ENCODE measurements around the gene VPS13D.
A peak's percentile ranks its signal among the peaks of the same experiment; 100 is the strongest.
"Not testable (repeated sequence)": the region's sequence is repeated elsewhere in the genome, so short reads cannot be mapped to it uniquely, and the experiment has no call there.

The VPS13D gene

DNA sequence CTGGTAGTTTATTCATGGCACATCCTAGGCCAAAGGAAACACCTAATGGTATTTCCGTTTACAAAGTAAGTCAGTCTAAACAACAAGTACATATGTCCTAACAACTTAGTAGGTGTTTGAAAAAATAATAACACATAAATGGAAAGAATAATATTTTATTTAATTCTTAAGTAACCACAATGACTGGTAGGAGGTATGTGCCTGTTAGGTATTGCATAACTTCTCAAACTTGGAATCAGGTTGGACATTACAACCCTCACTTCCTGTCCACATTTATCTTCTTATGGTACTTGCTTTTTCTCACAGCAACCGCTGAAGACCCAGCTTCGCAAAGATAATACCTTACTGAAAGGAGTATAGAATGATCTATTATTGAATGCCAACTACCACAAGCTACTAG lies 64.2 kb downstream of the VPS13D start:
- no peak for DNase-seq (ENCODE audit: low read depth)

DNA sequence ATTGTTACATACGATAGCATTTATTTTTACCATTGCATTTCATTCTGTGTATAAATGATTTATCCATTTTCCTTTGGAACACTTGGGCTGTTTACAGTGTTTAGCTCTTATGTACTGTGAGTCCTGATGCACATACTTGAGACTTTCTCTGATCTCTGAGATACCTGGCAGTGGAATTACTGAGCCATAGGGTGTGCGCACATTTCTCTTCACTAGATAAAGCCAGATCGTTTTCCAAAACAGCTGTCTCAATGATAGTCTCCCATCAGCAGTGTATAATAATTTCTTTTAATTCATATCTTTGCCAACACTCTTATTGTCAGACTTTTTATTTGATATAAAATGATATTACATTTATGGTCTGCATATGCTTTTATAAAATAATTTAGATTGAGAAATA lies 66.2 kb downstream of the VPS13D start:
- no peak for DNase-seq (ENCODE audit: low read depth)

DNA sequence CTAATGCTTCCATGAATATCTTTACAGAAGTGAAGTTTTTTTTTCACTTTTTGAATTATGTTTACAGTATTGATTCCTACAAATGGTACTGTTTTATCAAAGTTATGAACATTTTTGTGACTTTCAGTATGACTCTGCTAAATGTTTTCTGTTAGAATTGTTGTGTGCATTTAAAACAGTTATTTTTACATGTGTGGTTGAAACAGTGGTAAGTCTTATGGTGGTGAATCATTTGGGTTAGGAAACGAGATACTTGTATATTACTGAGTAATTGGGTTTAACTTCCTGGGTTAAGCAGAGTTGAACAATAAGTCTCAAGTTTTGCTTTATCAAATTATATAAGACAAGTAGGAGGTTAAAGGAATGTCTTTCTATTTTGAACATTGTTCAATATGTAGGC lies 66.8 kb downstream of the VPS13D start:
- DNase-seq (ENCODE audit: low read depth): peak; percentile 83

DNA sequence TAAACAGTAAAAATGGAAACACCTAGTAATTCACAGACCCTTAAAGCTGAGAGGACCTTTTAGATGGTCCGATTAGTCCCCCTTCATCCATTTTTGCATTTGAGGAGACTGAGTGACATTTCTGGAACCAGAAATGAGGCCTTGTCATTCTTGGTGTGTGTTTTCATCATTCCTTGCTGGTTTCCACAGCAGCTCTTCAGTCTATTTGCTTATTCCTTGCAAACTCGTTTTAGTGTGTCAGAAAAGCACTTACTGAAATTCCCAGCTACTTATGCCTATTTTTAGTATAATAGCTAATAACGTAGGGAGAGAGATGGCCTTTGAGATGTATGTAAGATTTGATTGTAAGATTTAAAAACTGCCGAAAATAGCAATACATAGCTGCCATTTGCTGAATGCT lies 70.9 kb downstream of the VPS13D start:
- no peak for DNase-seq (ENCODE audit: low read depth)

DNA sequence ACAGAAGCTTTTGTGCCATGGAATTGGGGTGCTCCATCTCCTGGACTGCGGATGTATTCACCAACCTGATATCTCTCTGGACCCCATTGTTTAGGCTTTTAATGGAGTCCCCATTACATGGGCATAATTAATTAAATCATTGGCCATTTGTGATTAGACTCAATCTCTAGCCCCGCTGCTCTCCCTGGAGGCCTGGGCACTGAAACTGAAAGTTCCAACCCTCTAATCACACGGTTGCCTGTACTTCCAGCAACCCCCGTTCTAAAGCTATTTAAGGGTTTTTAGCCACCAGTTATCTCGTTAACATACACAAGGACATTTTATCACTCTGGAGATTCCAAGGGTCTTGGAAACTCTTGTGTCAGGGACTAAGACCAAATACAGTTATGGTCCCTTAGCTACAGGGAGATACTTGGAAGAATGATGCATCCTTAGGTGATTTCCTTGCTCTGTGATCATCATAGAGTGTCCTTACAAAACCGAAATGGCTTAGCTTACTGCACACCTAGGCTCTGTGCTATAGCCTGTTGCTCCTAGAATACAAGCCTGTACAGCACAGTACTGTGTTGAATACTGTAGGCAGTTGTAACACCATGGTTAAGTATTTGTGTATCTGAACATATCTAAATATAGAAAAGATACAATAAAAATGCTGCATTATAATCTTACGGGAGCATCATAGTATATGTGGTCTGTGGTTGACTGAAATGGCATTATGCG lies 71.8 kb downstream of the VPS13D start:
- DNase-seq (ENCODE audit: low read depth): no peak

DNA sequence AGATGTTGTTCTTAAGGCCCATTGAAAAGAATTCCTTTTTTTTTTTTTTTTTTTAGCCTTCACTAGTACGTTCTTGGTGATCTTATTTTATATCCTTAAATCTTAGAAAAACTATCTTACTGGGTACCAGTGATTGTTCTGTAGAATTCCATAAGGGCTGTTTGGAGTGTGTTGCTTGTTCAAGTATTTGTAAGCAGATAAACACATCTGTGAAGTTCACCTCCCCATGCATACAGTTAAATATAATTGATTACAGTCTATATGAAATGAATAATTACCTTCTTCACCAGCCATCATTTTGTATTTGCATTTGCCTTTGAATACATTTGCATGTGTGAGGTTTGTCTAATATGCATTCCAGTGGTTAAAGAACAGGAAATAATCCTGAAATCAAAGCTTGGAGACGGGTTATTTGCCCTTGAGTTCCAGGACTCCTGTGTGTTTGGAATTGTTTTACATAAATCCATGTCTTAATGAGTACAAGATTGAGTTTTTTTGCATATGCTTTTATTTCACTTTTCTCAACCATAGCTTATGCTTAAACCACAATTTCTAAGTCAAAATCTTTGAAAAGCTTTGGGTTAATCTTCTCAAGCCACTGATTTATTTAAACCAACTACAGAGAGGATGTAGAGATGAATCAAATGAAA lies 73.1 kb downstream of the VPS13D start:
- DNase-seq (ENCODE audit: low read depth): no peak

DNA sequence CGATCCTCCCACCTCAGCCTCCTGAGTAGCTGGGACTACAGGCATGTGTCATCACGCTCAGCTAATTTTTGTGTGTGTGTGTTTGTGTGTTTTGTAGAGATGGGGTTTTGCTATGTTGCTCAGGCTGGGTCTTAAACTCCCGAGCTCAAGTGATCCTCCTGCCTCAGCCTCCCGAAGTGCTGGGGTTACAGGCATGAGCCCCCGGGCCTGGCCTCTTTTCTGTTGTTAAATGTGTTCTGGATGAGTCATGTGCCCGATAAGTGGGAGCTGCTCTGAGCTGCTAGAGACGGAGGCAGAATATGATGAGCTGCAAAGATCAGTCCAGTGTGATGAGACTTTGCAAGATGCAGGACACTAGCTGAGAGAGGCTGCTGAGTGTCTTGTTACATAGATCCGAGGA lies 75.5 kb downstream of the VPS13D start:
- DNase-seq (ENCODE audit: low read depth): no peak

DNA sequence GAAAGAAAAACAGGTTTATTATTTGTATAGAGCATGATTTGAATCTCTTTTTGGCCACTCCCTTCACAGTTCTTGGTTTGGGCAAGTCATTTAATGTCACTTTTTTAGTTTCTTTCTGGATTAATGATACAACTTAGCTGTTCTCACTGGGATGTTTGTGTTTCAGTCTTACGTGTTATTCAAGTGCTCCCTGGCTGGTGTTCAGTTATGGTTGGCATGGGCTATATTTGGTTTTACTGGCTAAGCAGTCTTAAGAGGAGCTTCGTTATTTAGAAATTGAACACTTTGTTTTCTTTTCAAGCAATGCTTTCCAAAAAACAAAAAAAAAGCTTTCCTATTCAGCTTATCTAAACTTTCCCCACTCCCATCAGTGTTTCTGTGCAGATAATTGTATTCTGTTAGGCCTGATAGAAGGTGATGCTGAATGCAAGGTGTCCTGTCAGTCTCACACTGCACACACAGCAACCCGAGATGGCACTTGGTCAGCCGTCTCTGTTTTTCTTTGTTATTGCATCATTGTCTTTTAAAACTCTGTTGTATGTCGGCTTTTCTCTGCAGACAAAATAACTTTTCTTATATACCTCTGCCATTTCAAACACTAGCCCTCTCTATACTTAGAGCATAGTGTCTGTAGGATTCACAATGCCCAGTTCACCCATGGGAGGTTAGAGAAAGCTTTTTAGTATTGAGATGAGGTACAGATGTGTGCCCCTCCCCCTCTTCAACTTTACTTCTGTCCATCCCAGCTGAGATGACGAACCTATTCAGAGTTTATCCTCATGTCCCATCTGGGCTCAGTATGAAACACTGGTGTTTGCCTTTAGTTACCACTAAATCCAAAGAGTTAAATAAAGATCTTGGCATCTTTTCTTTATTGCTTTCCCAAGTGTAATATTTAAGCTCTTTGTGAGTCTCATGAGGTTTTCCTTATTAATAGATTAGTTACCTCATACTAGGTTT lies 80.2 kb downstream of the VPS13D start:
- DNase-seq (ENCODE audit: low read depth): no peak

DNA sequence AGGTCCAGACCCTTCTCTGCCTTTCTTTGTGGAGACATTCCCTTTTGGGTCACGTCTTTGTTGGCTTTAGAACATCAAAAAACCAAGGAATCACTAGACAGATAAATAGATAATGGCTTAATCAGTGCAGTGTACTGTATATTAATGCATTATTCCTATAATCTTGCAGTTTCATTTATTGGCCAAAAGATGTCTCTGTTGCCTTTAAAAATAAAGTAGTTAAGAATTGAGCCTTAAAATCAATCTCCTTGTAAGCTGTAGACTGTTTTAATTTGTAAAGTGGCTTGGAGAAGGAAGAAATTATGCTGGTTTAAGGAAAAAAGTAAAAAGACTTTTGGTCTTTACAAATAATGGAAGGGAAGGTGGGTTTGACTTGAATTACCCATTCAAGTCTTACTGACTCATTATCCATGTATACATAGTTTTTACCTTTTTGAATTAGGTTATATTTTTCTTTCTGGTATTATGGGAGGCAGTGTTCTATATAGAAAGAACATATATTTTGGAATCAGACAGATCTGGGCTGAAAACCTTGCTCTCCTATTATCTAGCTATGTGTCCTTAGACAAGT lies 84.6 kb downstream of the VPS13D start:
- DNase-seq (ENCODE audit: low read depth): no peak

DNA sequence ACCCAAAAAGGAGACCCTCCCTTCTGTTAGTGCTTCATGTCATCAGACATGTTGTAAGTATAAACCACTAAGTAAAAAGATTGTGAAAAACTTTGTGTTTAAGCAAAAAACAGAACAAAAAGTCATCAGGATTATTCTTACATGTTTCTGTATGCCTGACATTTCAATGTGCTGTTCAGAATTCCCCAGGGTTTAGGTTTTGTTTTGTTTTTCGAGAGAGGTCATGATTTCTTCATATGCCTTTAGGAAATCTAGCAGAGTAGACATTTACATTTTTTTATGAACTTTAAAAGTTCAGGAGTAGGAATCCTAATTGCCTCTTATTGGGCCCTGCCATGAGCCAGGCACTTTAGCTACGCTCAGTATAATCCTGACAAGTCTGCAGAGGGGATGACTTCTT lies 85.3 kb downstream of the VPS13D start:
- DNase-seq (ENCODE audit: low read depth): no peak

DNA sequence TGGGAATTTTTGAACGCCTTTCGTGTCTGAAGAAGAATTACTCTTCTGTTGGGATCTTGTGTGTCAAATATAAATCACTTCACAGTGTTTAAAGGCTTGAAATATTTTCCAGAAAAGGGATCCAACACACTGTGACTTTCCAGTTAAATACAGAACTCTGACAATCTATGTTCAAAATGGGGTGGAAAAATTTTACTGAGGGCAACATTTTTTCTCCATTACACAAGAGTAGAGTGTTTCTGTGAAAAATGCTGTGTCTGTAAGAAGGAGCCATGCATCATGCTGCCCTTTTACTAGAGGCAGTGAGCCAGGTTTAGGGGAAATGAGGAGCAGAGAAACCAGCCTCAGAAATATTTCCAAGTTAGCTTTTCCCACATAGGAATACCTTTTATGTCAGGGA lies 86.5 kb downstream of the VPS13D start:
- DNase-seq (ENCODE audit: low read depth): no peak

DNA sequence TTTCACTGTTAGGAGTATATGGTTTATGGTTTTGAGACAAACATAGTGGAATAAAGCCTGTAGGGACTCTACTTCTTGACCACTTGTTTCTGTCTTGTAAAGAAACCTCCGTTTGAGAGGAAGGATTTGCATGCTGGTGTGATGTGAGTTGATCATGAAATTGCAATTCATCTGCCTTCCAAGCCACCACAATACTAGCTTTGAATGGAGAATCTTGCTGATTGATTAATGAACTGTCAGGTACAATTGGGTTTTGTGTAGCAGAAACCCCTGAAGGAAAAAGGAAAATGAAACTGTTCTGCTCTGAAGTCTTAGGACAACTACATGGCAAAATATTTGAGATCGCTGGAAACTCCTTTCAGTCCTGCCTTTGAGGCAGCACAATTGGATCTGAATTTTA lies 90.7 kb downstream of the VPS13D start:
- no peak for DNase-seq (ENCODE audit: low read depth)

DNA sequence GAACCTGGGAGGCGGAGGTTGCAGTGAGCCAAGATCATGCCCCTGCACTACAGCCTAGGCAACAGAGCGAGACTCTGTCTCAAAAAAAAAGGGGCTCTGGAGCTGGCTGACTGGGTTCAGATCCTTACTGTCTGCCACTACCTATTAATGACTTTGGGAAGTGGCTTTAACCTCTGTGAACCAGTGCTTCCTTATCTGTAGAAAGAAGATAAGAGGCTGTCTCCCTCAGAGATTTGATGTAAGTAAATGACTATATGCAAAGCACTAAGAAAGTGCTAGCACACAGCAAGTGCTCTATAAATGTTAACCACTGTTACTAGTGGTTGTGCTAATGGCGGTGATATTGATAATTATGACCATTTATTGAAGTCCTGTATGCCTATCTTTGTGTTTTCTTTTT lies 94.6 kb downstream of the VPS13D start:
- no peak for DNase-seq (ENCODE audit: low read depth)

DNA sequence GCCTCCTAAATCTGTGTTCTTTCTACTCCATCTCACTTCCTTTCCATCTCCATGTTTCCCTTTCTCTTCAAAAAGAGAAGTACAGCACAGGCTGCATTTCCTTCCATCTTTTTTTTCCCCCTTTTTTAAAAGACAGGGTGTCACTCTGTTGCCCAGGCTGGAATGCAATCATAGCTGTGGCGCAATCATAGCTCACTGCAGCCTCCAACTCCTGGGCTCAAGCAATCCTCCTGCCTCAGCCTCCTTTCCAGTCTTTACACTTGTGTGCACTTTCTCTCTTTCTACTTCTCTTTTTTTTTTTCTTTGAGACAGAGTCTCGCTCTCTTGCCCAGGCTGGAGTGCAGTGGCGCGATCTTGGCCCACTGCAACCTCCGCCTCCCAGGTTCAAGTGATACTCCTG lies 95.1 kb downstream of the VPS13D start:
- DNase-seq (ENCODE audit: low read depth): not testable (repeated sequence)

DNA sequence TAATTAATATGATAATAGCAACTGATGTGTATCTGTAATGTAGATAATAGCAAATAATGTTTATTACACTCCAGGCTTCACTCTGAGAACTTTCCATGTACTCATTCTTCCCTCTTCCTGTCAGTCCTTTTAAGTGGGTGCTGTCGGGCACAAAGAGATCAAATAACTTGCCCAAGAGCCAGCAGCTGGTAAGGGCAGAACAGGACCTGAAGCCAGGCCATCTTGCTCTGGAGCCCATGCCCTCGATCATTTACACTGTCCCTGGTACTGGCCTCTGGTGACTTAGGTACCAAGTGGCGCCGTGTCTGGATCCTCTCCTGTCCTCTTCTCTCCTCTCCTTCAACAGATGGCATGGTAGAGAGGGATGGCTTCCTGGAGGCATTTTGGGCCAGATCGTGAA lies 97.2 kb downstream of the VPS13D start:
- no peak for DNase-seq (ENCODE audit: low read depth)

DNA sequence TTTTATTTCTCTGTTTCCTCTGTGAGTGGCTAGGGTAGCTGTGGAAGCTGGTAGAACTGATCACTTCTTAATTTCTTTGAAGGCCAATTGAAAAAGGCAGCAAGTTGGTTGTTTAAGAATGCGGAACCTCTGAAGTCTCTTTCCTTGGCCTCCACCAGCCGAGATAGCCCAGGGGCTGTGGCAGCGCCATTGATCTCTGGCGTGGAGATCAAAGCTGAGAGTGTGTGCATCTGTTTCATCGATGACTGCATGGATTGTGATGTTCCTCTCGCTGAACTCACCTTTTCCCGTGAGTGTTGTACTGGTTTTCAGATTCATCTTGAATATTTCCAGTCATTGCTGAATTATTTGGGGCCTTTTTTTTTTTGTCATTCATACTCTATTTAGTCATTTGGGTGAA lies 97.7 kb downstream of the VPS13D start:
- DNase-seq (ENCODE audit: low read depth): no peak

DNA sequence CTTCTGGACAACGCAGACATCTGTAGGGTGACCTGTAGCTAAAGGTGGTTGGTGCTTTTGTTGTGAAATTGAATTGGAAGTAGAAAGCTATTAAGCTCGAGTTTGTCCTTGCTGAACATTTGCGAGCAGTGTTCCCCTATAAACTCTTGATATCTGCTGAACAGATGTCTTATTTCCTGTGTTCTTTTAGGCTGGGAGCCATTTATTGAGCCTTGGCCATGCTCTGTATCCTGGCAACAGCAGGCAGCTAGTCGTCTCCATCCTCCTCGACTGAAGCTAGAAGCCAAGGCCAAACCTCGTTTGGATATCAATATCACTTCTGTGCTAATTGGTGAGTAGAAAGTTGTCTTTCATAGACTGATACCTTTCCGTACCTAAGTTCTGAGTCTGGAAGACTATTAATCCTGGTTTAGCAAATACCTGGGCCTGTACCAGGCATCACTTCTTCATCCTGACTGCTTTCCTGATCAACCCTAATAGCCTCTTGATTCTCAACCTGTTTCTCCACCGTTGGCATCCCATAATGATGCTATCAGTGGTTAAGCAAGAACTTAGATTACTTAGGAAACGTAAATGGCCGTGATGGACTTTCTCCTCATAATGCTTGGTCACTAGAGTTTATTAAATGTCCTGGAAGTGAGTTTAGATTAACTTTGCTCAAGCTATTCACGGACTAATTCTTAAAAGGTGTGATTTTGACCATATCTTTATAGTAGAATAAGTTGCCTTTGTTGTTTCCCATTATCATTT lies 103.4 kb downstream of the VPS13D start:
- DNase-seq (ENCODE audit: low read depth): no peak

DNA sequence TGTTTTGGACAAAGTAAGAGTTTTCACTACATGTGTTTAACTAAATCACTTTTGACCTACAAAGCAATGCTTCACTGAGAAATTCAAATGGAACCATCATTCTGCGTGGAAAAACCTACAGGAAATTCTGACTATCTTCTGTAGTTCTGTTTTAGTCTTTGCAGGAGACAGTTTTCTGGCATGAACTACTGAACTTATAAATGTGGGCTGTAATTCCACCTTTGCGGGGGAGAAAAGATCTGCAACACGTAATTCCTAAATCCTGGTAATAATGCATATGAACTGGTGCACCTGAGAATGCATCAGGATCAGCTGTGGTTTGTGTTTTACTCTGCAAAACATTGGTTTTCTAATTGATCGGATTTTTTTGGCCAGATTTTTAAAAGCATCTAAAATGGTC lies 106.0 kb downstream of the VPS13D start:
- no peak for DNase-seq (ENCODE audit: low read depth)

DNA sequence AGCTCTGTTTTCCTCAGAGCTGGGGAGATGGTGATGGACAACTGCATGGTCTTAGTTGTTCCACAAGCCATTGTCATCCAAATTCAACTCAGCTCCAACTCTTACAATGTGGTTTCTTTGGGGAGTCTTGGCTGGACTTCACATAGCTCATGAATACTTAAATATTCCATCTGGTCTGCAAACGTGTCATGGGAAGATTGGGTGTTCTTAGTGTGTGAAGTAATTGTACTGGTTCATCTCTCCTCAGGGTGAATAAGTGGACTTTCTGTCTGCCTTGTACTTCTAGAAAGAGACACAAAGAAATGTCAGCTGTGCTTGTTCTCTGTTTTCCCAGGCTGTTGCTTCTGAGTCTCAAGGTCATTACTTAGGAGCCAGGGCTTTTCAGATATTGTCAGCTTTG lies 106.6 kb downstream of the VPS13D start:
- peak; percentile 31 for DNase-seq (ENCODE audit: low read depth)

DNA sequence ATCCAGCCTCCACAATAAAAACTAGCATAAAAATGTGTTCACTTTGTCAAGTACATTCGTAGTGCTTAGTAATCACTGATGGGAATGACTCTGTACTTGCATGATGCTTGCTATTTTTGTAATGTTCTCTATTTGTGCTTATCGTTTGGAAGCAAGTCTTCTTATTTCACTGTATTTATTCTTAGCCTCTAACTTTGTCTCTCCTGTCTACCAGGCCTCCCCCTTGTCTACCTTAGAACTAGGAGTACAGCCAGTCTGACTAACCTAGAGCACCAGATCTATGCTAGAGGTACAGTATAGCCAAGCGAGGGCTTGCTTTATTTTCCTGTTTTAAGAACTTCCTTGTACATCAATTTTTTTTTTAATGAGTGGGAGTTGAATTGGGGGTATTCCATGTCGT lies 108.2 kb downstream of the VPS13D start:
- no peak for DNase-seq (ENCODE audit: low read depth)

DNA sequence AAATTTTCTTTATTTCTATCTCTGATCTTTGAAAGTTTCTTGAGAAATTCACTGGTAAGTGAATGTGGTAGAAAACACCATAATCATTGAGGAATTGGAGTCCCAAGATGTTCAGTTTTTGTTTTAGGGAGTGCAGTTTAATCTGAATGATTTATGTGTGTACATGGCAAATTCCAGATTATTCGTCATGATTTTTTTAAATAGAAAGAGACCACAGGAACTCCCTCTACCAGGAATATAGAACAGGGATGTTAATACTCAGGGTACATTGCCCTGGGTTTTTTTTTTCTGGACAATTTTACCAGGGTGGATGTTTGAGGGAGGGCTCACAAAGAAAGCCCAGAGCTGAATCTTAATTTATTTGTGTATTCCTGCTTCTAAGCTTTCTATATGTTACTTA lies 109.0 kb downstream of the VPS13D start:
- DNase-seq (ENCODE audit: low read depth): no peak

DNA sequence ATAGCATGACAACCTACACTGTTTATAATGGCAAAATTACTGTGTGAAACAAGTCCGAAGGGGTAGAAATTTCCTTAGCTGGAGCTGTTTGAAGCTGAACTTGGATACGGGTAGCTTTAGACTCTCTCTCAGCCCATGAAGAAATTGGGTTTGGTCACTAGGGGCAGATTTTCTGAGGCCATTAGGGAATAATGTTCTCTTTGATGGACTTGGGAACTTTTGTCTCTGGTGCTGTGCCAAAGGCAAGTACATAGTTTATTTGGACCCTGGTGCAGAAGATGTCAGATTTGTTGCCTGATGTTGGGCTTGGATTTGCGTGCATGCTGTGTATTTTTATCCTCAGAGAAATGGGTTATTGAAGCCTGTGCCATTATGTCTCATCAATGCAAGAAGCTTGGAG lies 109.6 kb downstream of the VPS13D start:
- no peak for DNase-seq (ENCODE audit: low read depth)
